GM21786 (cell line): ENCODE data around the gene PCSK2.

Source experiments
- ATAC-seq: cut with Tn5 transposase; IDR thresholded peaks from one replicate; pipeline ENCODE4 v1.9.1; 2021; ENCODE audit not compliant: unreplicated experiment

PCSK2 gene

DNA sequence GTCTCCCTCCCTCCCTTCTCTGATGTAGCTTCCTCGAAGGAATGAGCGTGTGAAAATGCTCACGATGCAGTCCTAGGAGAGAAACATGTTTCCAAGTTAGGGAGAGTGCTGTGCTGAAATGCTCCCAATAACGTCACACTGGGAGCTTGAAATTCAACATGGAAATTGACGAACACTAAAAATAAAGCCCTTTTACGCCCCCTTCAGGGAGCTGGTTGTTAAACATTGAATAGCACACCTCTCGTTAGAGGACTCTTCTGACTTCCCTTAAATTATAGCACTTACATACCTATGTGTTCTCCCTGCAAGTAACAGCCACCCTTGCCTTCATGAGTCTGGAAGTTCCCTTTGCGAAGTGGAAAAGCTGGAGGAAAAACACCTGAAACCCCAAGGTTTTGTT is 215.7 kb downstream of the PCSK2 start:
- no peak for ATAC-seq

DNA sequence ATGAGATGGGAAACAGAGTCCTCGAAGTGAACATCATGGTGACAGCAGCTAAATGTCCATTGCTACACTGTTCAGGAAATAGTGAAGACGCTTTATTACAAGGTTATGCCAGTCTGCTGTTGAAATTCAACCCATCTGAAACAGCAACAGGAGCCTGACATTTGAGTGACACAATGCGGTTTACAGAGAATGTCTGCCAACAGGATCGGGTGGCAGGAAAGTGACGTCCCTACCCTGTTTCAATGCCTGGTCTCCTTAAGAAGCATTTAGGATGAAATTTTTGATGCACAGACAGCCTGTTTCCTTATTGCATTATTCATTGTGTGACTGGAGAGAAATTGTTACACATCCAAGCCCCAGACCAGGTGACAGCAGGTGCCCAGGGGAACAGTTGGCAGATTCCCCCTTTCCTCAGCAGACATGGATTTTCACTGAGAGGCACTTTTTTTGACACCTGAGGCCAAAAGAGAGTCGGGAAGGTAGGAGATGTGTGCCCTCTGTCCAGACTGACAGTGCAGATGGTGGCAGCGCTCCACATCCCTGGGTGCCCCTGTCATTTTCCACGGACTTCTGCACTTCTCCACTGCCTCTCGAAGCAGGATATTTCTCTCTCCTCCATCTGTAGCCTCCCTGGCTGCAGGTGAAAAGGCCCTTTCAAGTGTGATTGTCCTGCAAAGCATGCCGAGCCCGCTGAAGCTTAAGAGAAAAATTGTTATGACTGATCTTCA is 216.5 kb downstream of the PCSK2 start:
- no peak for ATAC-seq

DNA sequence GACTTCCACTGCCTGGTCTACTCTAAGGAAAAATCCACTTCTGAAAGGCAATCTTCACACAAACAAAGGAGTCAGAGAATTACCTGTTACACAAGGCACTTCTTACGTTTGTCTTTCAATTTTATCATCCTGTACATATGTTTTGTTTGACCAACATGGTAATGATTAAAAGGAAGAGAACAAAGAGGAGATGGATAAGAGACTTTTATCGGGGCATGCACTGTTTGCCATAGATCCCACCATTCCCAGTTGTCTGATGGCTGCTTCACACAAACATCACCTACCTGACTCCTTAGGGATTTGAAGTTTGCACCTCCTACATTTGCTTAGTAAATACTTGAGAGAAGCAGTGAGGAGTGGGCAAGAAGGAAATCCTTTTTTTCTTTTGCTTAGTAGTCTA is 217.3 kb downstream of the PCSK2 start:
- ATAC-seq = no peak

DNA sequence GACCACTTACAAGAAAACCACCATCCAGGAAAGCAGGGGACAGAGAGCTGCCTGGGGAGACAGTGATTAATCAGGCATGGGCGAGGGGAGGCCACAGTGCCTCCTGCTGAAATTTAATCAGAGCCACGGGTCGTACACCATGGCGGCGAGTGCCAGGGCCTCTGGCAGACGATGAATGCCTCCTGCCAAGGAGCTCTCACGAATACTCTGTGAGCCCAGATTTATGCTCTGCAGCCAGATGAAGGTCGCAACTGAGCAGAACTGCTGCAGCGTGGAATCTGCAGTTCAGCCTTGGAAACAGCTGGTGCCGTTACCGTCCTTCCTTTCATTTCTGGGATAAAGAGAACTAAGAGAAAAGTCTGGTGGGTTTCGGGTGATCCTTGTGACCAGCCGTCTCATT is 218.7 kb downstream of the PCSK2 start:
- ATAC-seq = no peak

DNA sequence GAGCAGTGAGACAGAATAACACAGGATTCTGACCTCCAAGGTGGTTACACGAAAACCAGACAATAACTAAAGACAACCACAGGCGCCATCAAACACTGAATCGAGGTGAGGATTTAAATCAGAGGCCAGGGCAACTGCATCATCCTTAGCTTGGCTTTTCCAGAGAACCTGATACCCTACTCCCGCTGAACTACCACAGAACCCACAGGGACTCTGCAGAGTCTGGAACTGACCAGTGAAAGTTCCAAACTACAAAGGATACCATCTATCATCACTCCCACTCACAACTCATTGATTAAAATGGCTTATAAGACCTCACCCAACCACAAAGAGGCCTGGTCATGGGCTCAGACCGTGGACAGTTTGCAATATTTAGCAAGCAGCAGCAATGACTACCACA is 219.3 kb downstream of the PCSK2 start:
- ATAC-seq = no peak

DNA sequence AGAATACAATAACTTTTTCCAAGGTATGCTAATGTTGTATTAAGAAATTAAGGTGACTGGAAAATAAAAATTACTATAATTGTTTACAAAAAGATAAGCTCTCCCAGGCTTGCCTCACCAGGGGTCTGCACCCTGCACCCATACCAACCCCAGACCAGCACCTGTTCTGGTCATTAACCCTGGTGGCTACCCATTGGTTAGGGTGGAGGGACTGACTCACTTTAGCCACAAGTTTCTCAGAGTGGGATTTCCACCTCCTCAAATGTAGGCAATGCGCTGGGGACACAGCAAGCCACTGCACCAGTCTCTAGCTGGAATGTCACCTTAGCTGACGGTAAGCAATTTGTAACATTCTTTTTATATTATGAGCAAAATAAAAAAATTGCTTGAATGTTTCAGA is 221.2 kb downstream of the PCSK2 start:
- no peak for ATAC-seq

DNA sequence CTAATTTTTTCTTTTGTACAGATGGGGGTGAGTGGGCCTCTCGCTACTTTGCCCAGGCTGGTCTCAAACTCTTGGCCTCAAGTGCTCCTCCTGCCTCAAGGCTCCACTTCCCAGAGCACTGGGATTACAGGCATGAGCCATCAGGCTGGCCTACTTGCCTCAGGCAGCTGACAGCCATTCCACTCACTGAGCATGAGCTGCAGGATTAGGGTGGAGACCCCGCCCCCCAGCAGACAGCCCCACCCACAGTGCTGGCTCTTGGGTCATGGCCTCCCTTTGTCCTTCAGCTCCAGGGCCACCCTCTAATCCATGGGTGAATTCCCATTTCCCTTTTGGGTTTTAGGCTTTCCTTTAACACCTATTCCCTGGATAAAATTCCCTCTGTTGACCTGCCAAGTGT is 222.2 kb downstream of the PCSK2 start:
- no peak for ATAC-seq

DNA sequence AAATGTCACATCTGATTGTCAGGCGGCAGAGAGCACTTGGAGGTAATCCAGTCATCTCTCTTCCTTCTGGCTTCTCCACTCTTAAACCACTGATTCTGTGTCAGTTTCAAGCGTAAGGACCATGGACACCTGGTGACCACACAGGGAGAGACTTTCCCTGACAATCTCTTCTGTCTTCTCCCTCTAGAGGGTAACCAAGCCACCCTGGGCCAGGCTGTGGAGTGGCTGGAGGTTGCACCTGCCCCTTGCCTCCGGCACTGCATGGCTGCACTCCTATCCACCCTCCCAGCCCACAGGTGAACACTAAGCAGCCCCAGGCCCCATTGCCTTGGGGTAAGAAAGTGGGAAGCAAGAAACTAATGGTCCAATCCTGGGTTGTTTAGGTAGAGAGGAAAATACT is 225.6 kb downstream of the PCSK2 start:
- ATAC-seq = no peak

DNA sequence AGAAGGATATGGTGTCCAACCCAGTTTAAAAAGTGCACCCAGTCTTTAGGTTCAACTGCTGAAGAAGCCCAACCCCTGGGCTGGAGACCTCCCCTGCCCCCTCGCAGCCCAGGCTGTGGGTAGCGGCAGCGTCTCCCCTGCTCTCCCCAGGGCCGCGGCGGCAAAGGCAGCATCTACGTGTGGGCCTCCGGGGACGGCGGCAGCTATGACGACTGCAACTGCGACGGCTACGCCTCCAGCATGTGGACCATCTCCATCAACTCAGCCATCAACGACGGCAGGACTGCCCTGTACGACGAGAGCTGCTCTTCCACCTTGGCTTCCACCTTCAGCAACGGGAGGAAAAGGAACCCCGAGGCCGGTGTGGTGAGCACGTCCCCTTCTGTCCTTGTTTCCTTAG is 226.8 kb downstream of the PCSK2 start:
- no peak for ATAC-seq

DNA sequence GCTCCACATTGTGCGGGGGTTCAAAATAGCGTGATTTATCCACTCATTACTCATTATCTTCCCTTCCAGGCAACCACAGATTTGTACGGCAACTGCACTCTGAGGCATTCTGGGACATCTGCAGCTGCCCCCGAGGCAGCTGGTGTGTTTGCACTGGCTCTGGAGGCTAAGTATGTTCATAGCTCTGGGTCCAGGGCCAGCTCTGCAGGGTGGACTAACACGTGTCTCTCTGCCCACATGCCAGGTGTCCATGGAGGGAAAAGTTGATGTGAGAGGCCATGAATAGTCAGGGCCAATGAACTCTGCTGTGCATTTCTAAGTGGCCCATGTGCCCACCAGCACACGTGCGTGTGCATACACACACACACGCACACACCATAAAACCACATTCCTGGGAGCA is 229.4 kb downstream of the PCSK2 start:
- no peak for ATAC-seq

DNA sequence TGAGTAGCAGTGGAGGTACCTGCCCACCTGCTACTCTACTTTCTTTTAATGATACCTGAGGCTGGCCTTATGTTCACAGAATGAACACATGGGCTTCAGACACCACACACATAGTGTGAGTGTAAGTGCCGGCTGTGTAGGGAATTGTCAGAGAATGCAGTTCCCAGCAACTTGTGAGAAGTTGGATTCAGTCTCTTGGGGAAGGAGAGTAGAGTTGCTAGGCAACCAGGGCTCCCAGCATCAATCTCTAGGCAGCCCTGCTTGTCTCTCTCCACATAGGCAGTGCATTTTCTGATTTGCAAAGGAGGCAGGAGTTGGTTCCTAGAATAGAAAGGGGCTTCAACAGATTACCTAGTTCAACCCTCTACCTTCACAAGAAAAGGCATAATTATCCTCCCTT is 230.2 kb downstream of the PCSK2 start:
- no peak for ATAC-seq

DNA sequence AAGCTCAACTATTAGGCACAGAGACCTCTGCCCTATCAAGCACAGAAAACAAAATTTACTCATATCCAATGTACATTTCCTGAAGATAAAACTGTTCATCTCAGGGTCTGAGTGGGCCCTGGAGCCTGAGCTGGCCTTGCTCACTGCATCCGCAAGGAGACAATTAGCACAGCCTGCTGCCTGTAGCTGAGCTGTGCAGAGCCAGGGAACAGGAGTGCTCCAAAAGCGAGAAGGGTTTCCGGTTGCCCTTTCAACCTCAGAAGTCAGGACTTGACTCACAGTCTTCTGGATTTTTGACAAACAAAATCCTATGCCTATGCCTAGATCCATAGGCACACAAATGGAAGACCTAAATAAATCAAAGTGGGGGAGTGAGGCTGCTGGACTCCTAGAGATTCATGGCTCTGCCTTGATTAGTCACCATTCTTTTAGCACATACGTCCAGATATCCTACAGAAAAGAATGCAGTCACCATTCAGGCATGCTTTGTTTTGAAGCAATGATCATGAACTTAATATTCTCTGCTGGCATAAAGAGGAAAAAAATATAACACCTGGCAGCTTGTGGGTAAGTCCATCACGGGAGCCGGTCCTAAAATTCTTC is 230.8 kb downstream of the PCSK2 start:
- ATAC-seq = no peak

DNA sequence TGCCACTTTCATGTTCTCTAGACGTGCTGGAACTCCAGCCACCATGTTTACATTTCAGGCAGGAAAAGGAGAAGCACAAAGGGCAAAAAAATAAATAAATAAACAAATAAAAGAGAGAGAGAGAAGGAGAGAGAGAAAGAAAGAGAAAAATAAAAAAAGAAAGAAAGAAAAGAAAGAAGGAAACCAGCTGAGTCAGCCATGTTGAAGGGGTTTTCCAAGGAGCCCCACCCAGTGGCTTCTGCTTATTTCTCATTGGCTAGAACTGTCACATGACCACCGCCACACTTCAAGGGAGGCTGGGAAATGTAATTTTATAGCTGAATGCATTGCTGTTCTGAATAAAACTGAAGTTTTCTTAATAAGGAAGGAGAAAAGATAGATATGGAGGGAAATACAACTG is 233.3 kb downstream of the PCSK2 start:
- no peak for ATAC-seq

DNA sequence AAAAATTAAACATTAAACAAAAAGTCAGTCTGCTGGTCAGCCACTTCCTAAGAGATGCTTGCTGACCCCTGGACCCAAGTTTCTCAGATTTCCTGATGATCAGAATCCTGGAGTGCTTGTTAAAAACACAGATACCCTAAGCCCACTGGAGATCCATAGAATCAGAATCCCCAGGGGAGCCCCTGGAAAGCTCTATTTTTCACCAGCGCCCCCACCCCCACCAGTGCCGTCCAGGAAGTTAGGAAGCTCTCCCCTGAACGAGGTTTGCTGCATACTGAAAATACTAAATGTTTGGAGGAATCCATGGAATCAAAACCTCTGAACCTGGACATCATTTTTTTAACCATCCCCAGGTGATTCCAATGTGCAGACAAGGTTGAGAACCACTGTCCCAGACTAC is 235.1 kb downstream of the PCSK2 start:
- ATAC-seq = no peak

DNA sequence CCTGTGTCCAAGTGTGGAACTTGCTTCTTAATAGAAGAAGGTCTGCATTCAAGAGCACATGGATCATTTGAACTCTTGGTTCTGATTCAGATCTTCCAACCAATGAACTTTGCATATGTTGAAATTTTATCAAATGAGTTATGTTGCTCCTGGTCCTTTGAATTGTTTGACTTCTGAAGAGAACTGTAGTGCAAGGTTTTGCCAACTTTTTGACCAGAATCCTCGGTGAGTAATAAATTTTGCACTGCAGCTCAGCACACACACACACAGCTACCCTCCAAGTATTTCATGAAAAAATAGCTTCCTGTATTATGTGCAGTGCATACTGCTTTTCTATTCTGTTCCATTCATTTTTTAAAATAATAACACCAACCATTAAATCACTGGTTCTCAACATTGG is 236.9 kb downstream of the PCSK2 start:
- no peak for ATAC-seq

DNA sequence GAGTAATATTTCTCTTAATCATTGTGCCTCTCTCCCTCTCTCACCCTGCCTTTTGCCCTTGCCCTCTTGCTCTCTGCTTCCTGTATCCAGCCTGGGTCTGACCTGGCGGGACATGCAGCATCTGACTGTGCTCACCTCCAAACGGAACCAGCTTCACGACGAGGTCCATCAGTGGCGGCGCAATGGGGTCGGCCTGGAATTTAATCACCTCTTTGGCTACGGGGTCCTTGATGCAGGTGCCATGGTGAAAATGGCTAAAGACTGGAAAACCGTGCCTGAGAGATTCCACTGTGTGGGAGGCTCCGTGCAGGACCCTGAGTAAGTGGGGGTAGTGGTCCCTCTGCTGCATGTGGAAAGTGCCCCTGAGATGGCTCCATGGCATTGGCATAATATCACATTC is 238.4 kb downstream of the PCSK2 start:
- no peak for ATAC-seq

DNA sequence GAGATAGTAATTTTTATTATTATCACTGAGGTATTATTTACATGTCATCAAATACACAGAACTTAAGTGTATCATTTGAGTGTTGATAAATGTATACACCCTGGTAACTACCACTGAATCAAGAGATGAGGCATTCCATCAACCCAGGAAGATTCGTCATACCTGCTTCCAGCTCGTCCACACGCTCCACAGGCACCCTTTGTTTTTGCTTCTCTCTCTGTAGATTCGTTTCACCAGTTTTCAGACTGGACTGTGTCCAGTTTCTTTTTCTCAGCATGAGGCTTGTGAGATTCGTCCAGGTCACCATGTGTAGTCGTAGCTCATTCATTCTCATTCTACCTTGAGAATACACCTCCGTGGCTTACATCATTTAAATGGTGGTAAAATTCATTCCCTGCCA is 239.8 kb downstream of the PCSK2 start:
- no peak for ATAC-seq

DNA sequence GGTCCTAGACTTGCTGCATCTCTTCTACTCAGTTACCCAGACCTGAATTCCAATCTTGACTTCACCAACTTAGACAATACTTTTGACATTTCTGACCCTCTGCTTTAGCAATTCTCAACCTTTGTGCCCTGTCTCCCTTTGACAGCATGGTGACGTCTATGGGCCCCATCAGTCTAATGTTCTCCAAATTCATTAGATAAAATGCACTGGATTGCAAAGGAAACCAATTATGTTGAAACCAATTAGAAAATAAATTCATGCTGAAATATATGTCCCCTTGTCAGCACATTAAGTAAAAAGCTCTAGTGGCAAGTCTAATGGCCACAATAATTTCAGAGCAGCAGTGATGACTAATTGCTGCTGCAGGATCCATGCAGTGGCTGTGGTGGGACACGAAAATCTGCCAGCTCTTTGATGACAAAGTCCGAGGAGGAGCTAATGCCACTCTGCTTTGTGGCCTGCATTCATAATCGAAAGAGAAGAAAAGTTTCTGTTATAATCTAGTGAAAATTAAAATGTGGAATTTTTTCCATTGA is 240.3 kb downstream of the PCSK2 start:
- no peak for ATAC-seq

DNA sequence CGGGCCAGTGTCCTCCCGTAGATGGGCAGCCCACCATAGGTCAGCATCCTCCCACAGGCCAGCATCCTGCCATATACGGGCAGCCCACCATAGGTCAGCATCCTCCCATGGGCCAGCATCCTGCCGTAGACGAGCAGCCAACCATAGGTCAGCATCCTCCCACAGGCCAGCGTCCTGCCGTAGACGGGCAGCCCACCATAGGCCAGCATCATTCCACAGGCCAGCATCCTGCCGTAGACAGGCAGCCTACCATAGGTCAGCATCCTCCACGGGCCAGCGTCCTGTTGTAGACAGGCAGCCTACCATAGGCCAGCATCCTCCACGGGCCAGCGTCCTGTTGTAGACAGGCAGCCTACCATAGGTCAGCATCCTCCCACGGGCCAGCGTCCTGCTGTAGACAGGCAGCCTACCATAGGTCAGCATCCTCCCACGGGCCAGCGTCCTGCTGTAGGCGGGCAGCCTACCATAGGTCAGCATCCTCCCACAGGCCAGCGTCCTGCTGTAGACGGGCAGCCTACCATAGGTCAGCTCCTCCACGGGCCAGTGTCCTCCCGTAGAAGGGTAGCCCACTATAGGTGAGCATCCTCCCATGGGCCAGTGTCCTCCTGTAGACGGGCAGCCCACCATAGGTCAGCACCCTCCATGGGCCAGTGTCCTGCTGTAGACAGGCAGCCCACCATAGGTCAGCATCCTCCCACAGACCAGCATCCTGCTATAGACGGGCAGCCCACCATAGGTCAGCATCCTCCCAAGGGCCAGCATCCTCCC is 241.4 kb downstream of the PCSK2 start:
- no peak for ATAC-seq

DNA sequence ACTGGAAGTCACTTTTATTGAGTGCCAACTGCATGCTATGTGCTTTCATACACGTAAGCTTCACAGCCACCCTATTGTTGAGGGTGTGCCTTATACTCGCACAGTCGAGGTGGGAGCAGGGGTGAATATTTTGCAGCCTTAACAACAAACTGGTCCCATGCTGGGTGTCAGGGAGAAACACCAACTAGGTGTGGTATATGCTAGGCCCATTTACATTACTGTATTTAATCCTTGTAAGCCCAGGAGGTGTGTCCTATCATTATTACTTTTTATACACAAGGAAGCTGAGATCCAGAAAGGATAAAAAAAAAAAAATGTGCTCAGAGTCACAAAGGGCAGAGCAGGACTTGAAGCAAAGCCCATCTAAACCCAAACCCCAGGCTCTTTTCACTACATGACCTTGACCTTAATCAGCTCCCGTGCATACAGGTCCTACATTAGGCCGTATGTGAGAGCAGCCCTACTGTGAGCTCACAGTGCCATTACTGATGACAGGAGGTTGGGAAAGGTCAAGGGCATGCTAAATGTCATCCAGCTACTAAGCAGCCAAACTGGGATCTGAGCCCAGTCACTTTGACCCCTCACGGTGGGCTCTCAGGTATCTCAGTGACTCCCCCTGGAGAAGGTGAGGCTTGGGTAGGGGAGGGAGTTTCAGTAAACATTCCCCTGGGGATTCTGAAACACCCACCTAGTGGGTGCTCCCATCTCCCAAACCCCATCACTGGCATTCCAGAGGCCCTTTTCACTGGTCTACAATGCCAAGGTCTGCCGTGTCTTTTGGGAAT is 242.6 kb downstream of the PCSK2 start:
- no peak for ATAC-seq

DNA sequence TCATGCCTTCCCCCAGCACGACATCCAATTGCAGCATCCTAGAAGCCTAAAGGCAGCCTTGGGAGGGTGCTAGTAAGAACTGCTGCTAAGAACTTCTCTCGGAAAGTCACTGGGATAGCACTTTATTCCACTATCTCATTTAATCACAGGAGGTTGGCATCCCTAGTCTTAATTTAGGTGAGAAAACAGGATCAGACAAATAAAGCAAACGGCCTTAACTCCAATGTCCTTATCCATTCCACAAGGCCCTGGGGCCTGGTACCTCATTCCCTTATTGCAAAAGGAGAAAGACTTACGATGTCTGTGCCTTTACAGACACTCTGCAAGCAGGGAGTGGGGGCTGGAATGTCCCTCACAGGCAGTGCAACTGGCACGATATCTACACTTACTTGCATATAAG is 243.7 kb downstream of the PCSK2 start:
- no peak for ATAC-seq
